Kidney (tissue), 14 donors: ENCODE measurements around the gene ATP11A. TPM values are rescaled to one million over a fixed set of nuclear protein-coding genes. Genes with fewer than 3 reads are reported as not detected.

ENCODE experiments used
- DNase-seq, 5 donors: peaks; one replicate each; pipeline ENCODE4 v3.0.0-alpha.2; 2013 to 2020
- FAIRE-seq: peaks from 2 replicates; lab custom pipeline; 2012; peaks lifted over from hg19 to GRCh38; lab: Jason Lieb, UNC
- H3K27ac ChIP-seq, 2 donors: one replicate each; pipeline ENCODE4 v1.7.0; 2013; ENCODE audit warnings: low read depth in 2 of 2, low read length in 2 of 2, inconsistent platforms in 1 of 2
- H3K27me3 ChIP-seq: one replicate; pipeline ENCODE4 v1.7.1; 2013; ENCODE audit warnings: low read length, inconsistent platforms; ENCODE audit not compliant: control insufficient read depth, insufficient read depth
- H3K36me3 ChIP-seq, 3 donors: one replicate each; pipeline versions ENCODE4 v1.7.0 to v1.7.1; 2013; ENCODE audit warnings: low read length in 3 of 3, control low read depth in 1 of 3, inconsistent platforms in 1 of 3; ENCODE audit not compliant: insufficient read depth in 3 of 3, control insufficient read depth in 2 of 3
- H3K4me1 ChIP-seq, 3 donors: one replicate each; pipeline versions ENCODE4 v1.7.0 to v1.7.1; 2013; ENCODE audit warnings: low read length in 3 of 3, inconsistent platforms in 1 of 3, low read depth in 1 of 3; ENCODE audit not compliant: control insufficient read depth in 2 of 3, insufficient read depth in 2 of 3
- H3K4me3 ChIP-seq, 3 donors: one replicate each; pipeline versions ENCODE4 v1.7.0 to v1.8.1; 2013; ENCODE audit warnings: low read length in 3 of 3, control low read depth in 1 of 3, inconsistent platforms in 1 of 3
- H3K9ac ChIP-seq, 3 donors: one replicate each; pipeline versions ENCODE4 v1.7.0 to v1.7.1; 2013; ENCODE audit warnings: low read length in 3 of 3, control low read depth in 1 of 3, inconsistent platforms in 1 of 3
- H3K9me3 ChIP-seq, 3 donors: one replicate each; pipeline versions ENCODE4 v1.7.0 to v1.7.1; 2013; ENCODE audit warnings: low read length in 3 of 3, control low read depth in 1 of 3, inconsistent platforms in 1 of 3; ENCODE audit not compliant: control insufficient read depth in 2 of 3, insufficient read depth in 1 of 3
- intact Hi-C: fragments of 100-400 bp; cut with DNase I; formaldehyde crosslinking; loops from one replicate; pipeline ENCODE4 v1.11.1; 2022
- polyA plus RNA-seq: library from polyadenylated mRNA; stranded (reverse); fragments of 350-450 nt; fragmentation: Illumina TruSeq; extraction: RNeasy Lipid Tissue Mini Kit (QIAGEN cat#74804); gene quantifications from one replicate; pipeline ENCODE4 v1.2.3, GENCODE V29; 2014; ENCODE audit warnings: low read depth, low replicate concordance; ENCODE audit not compliant: insufficient read depth
- total RNA-seq: library from RNA; stranded (reverse); fragmentation: NEBNext Ultra II Directional; extraction: Animal tissue kit (Norgen Biotek cat#: 25700); gene quantifications from one replicate; pipeline ENCODE4 v1.2.1, GENCODE V29; 2021
- TF ChIP-seq, protein P1 (sequence below): IDR thresholded peaks from 3 replicates; pipeline ENCODE4 v1.5.1; 2012; ENCODE audit warnings: mild to moderate bottlenecking, moderate library complexity, borderline replicate concordance; ENCODE audit not compliant: insufficient read depth; ENCODE audit errors: extremely low read depth
- donor health status: control.
- donor health status: control.
- donor health status: control.
- donor health status: control.
- donor health status: control.
- donor health status: DM: yes; HTN: yes; CAD: no.
- donor health status: Normal renal cell carcinoma (clear cell type).

ATP11A gene
- total and polyA plus RNA-seq, 2 donors from 2014 or later: 4.9 to 212 TPM

DNA sequence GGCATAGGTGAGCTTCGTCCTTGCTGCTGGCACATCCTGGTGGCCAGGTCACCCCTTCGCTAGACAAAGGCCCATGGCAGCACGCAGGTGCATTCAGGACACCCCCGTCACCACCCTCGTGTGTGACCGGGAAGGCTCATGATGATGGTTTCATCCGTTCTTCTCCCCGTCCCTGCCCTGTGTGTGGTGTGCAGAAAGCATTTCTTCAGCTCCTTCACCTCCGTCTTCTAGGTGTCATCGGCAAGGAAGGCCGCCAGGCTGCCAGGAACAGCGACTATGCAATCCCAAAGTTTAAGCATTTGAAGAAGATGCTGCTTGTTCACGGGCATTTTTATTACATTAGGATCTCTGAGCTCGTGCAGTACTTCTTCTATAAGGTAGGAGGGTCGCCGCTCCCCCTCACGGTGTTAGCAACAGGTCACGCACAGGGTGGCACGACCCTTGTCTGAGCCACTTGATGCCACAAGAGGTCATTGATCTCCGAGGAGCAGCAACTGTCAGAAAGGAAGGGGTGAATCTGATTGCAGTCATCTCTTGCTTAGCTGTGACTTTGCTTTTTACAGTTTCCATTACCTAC is 168.2 kb downstream of the ATP11A start:
- DNase-seq (peak in 1 of 5 donors; percentile 63), FAIRE-seq (no peak)
- H3K27ac ChIP-seq: no peak overlapping the region
- TF ChIP-seq, protein P1, sequence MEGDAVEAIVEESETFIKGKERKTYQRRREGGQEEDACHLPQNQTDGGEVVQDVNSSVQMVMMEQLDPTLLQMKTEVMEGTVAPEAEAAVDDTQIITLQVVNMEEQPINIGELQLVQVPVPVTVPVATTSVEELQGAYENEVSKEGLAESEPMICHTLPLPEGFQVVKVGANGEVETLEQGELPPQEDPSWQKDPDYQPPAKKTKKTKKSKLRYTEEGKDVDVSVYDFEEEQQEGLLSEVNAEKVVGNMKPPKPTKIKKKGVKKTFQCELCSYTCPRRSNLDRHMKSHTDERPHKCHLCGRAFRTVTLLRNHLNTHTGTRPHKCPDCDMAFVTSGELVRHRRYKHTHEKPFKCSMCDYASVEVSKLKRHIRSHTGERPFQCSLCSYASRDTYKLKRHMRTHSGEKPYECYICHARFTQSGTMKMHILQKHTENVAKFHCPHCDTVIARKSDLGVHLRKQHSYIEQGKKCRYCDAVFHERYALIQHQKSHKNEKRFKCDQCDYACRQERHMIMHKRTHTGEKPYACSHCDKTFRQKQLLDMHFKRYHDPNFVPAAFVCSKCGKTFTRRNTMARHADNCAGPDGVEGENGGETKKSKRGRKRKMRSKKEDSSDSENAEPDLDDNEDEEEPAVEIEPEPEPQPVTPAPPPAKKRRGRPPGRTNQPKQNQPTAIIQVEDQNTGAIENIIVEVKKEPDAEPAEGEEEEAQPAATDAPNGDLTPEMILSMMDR: no peak
- H3K4me3 ChIP-seq: no peak overlapping the region
- H3K4me1 ChIP-seq: no peaks in the 10 kb centered on the region
- H3K9ac ChIP-seq: no peak overlapping the region
- intact Hi-C loops: no loop called here
- no peaks in the 10 kb centered on the region for H3K27me3 ChIP-seq
- H3K9me3 ChIP-seq: no peaks in the 10 kb centered on the region
- peaks cover 0 to 40% (median 18%) of the 10 kb centered on the region in 3 donors for H3K36me3 ChIP-seq

DNA sequence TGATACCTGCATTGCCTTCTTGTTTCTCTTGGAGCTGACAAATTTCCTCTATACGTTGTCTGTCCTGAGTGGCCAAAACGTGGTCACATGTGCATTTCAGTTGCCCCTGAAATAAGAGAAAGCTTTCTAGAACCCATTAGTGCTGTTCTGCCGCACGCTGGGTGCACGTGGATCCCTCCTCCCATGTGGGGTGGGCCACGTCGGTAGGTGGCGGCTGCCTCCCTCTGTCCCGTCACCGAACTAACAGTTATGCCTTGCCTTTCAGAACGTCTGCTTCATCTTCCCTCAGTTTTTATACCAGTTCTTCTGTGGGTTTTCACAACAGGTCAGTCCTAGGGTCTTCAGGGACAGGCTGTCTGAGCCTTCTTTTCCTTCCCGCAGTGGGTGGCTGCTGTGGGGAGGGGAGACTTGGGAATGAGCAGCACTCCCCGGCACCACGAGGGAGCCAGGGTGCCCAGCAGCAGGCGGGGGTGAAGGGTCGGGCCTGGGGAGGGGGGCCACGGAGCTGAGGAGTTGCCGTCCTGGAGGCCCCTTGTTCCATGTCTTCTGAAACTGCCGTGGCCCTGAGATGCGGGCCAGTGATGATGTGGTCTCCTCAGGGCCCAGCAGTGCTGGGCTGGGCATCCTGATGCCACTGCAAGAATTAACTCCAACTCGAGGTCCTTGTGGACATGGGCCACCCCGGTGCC is 169.4 kb downstream of the ATP11A start:
- no peak overlapping the region for H3K4me3 ChIP-seq
- intact Hi-C loops: no loop called here
- no peak overlapping the region for H3K9ac ChIP-seq
- FAIRE-seq (no peak), DNase-seq (peak in 1 of 5 donors; percentile 66)
- H3K27me3 ChIP-seq: no peaks in the 10 kb centered on the region
- no peaks in the 10 kb centered on the region for H3K4me1 ChIP-seq
- peaks cover 0 to 40% (median 18%) of the 10 kb centered on the region in 3 donors for H3K36me3 ChIP-seq
- H3K9me3 ChIP-seq: no peaks in the 10 kb centered on the region
- H3K27ac ChIP-seq: no peak overlapping the region
- TF ChIP-seq, protein P1: no peak

GRCh38 chr13:112859817-112860190 is 170.0 kb downstream of the ATP11A start:
- Histone ChIP-seq H3K27ac (no peak overlapping the region), H3K36me3 (peaks cover 0 to 35% (median 18%) of the 10 kb centered on the region in 3 donors), H3K9me3 (no peaks in the 10 kb centered on the region), H3K27me3 (no peaks in the 10 kb centered on the region), H3K9ac (no peak overlapping the region), H3K4me1 (no peaks in the 10 kb centered on the region), H3K4me3 (no peak overlapping the region)
- FAIRE-seq (peak; percentile 72), DNase-seq (peak in 4 of 5 donors; percentile 36 to 87 (median 64))
- TF ChIP-seq, protein P1: no peak
- intact Hi-C loops: no loop called here
